Forelimb muscle (tissue), 1 donor: ENCODE data around the gene BBS4. TPM values are rescaled to one million over a fixed set of nuclear protein-coding genes. Genes with fewer than 3 reads are reported as not detected.

Experiments used
- polyA plus RNA-seq: library from polyadenylated mRNA; unstranded; fragments of 120-200 nt; gene quantifications from one replicate; pipeline ENCODE4 v1.2.1, GENCODE V29; 2013; ENCODE audit not compliant: insufficient read length

Gene BBS4
- polyA plus RNA-seq, 1 donor, result 20.3 TPM

Other genes starting within 250 kb of the BBS4 start
- gene ARIH1, start 211.9 kb upstream of the BBS4 start, polyA plus RNA-seq, result 131 TPM
- gene GOLGA6B, start 31.5 kb upstream of the BBS4 start, polyA plus RNA-seq, result 0.75 TPM
- not detected for gene HIGD2B, start within 50 bp of the BBS4 start, polyA plus RNA-seq
- gene ADPGK, start 97.6 kb downstream of the BBS4 start, polyA plus RNA-seq, result 28.5 TPM